GM12878 (cell line): ENCODE measurements around the gene PDLIM3. TPM values are rescaled to one million over a fixed set of nuclear protein-coding genes. Genes with fewer than 3 reads are reported as not detected.

Experiments used
- ATAC-seq: fragments of 200-7000 bp; cut with Tn5 transposase; 3 replicates; pipeline ENCODE4 v1.9.1; 2020; ENCODE audit warnings: mild to moderate bottlenecking, moderate library complexity
- BruUV-seq: library from RNA; stranded (reverse); fragments of 400-500 nt; replicated peaks from 2 replicates; lab custom pipeline; 2021; lab: Mats Ljungman, UMichigan
- CTCF ChIA-PET: fragments of 300-600 bp; sonication (Branson Sonifier 250); formaldehyde crosslinking; extraction: SDS; loops from one replicate; lab custom pipeline; 2021; ENCODE audit warnings: inconsistent platforms; lab: Yijun Ruan, JAX
- POLR2A ChIA-PET: fragments of 350-600 bp; formaldehyde crosslinking; extraction: SDS; loops from one replicate; lab custom pipeline; 2021; ENCODE audit warnings: inconsistent platforms; lab: Charles Lee
- RAD21 ChIA-PET: fragments of 300-600 bp; sonication (Branson Sonifier 250); formaldehyde crosslinking; loops from one replicate; lab custom pipeline; 2023; ENCODE audit warnings: antibody characterized with exemption; ENCODE audit not compliant: unreplicated experiment; lab: Charles Lee
- SMC1A ChIA-PET: fragments of 300-600 bp; sonication (Branson Sonifier 250); formaldehyde crosslinking; loops from one replicate; lab custom pipeline; 2023; ENCODE audit not compliant: unreplicated experiment, uncharacterized antibody; lab: Charles Lee
- DNase-seq: peaks from one replicate; pipeline ENCODE4 v3.0.0-alpha.2; 2011; ENCODE audit warnings: low read depth, low spot score
- FAIRE-seq: peaks from 3 replicates; lab custom pipeline; 2011; peaks lifted over from hg19 to GRCh38; lab: Jason Lieb, UNC
- H2AFZ ChIP-seq: 2 replicates; pipeline ENCODE4 v1.6.0; 2011; ENCODE audit warnings: low read depth, low read length, control low read depth; ENCODE audit not compliant: control insufficient read depth
- H3K27ac ChIP-seq: 2 replicates; pipeline ENCODE4 v1.5.1; 2011; ENCODE audit warnings: control low read depth; ENCODE audit not compliant: control insufficient read depth, insufficient read depth
- H3K27me3 ChIP-seq, 2 experiments: replicated peaks in 1 of 2; 2 replicates each; pipeline versions ENCODE4 v1.6.0 to v1.6.1; 2011; ENCODE audit warnings: low read length in 1 of 2; ENCODE audit not compliant: control insufficient read depth in 2 of 2, insufficient read depth in 2 of 2
- H3K36me3 ChIP-seq, 2 experiments: 2 replicates each; pipeline ENCODE4 v1.5.1; 2011; ENCODE audit warnings: low read length in 1 of 2; ENCODE audit not compliant: control insufficient read depth in 2 of 2, insufficient read depth in 2 of 2
- H3K4me1 ChIP-seq: 2 replicates; pipeline ENCODE4 v1.6.1; 2011; ENCODE audit warnings: mild to moderate bottlenecking, low read length, moderate library complexity, mixed read lengths; ENCODE audit not compliant: control insufficient read depth, insufficient read depth
- H3K4me2 ChIP-seq: 2 replicates; pipeline ENCODE4 v1.6.0; 2011; ENCODE audit warnings: control low read depth; ENCODE audit not compliant: control insufficient read depth, insufficient read depth
- H3K4me3 ChIP-seq: fragments of 200-600 bp; sonication (generic); 2 replicates; pipeline ENCODE4 v1.5.1; 2016
- H3K79me2 ChIP-seq: 2 replicates; pipeline ENCODE4 v1.6.0; 2011; ENCODE audit warnings: low read length; ENCODE audit not compliant: control insufficient read depth, insufficient read depth
- H3K9ac ChIP-seq: 2 replicates; pipeline ENCODE4 v1.8.0; 2011; ENCODE audit warnings: low read length, control low read depth, mixed read lengths; ENCODE audit not compliant: control insufficient read depth, insufficient read depth
- H3K9me3 ChIP-seq: replicated peaks from 3 replicates; pipeline ENCODE4 v1.5.1; 2011; ENCODE audit warnings: mild to moderate bottlenecking, low read length; ENCODE audit not compliant: control insufficient read depth, insufficient read depth
- H4K20me1 ChIP-seq: 2 replicates; pipeline ENCODE4 v1.6.0; 2011; ENCODE audit not compliant: control insufficient read depth, insufficient read depth
- CHD1 ChIP-seq: IDR thresholded peaks from 2 replicates; pipeline ENCODE4 v1.6.1; 2012; ENCODE audit warnings: low read depth, low read length, improper control_type of control experiment
- EED ChIP-seq: sonication (generic); IDR thresholded peaks from 2 replicates; pipeline ENCODE4 v1.6.1; 2016; ENCODE audit warnings: antibody characterized with exemption, low read depth
- ESRRA ChIP-seq: IDR thresholded peaks from 2 replicates; pipeline ENCODE4 v1.6.1; 2012; ENCODE audit warnings: mild to moderate bottlenecking, low read length, improper control_type of control experiment
- FOXM1 ChIP-seq: IDR thresholded peaks from 2 replicates; pipeline ENCODE4 v1.6.1; 2012; ENCODE audit warnings: low read depth, mild to moderate bottlenecking, inconsistent platforms, low read length, moderate library complexity
- HCFC1 ChIP-seq: fragments of 150-350 bp; IDR thresholded peaks from 2 replicates; pipeline ENCODE4 v1.6.1; 2014; ENCODE audit warnings: low read length
- MTA2 ChIP-seq: fragments of 450-650 bp; IDR thresholded peaks from 2 replicates; pipeline ENCODE4 v1.6.1; 2016; ENCODE audit warnings: low read depth, mild to moderate bottlenecking, moderate library complexity
- NFIC ChIP-seq: IDR thresholded peaks from 2 replicates; pipeline ENCODE4 v1.6.1; 2012; ENCODE audit warnings: low read depth, mild to moderate bottlenecking, inconsistent platforms, low read length, moderate library complexity
- POLR2AphosphoS5 ChIP-seq: IDR thresholded peaks from 2 replicates; pipeline ENCODE4 v1.6.1; 2011; ENCODE audit warnings: mild to moderate bottlenecking, low read length, inconsistent platforms
- SMAD5 ChIP-seq: IDR thresholded peaks from 2 replicates; pipeline ENCODE4 v1.6.1; 2016; ENCODE audit warnings: antibody characterized with exemption, low read depth
- SMC3 ChIP-seq: IDR thresholded peaks from 2 replicates; pipeline ENCODE4 v1.6.1; 2011; ENCODE audit warnings: low read length, improper control_type of control experiment, borderline replicate concordance
- YY1 ChIP-seq: IDR thresholded peaks from 2 replicates; pipeline ENCODE4 v1.6.1; 2011; ENCODE audit warnings: low read depth, mild to moderate bottlenecking, low read length
- ZNF384 ChIP-seq: IDR thresholded peaks from 2 replicates; pipeline ENCODE4 v1.6.1; 2012; ENCODE audit warnings: low read depth, mild to moderate bottlenecking, low read length, improper control_type of control experiment, borderline replicate concordance
- ZZZ3 ChIP-seq: IDR thresholded peaks from 2 replicates; pipeline ENCODE4 v1.6.1; 2011; ENCODE audit warnings: low read depth; ENCODE audit not compliant: control insufficient read depth, insufficient read length
- whole genome bisulfite sequencing: methylation state at CpG from one replicate; pipeline ENCODE4 v1.1.6; 2016; ENCODE audit warnings: low lambda C conversion rate; ENCODE audit not compliant: insufficient replicate concordance, insufficient coverage; ENCODE audit errors: missing lambda C conversion rate; 5-methylcytosine and 5-hydroxymethylcytosine counted together
- in situ Hi-C: fragments of 300-500 bp; cut with MboI; formaldehyde crosslinking; loops from 9 replicates; pipeline ENCODE4 v1.14.3; 2018; ENCODE audit warnings: mixed read lengths
- intact Hi-C: fragments of 100-400 bp; cut with micrococcal nuclease; formaldehyde crosslinking; loops from one replicate; pipeline ENCODE4 v1.14.2; 2022; ENCODE audit not compliant: unreplicated experiment
- polyA plus RNA-seq, 11 experiments: library from polyadenylated mRNA; depleted of rRNA in 4 of 11; unstranded in 6 of 11; stranded (reverse) in 5 of 11; fragments of >200 nt; fragmentation: Nextera tagmentation in 4 of 11; fragmentation: Illumina TruSeq in 1 of 11; extraction: Ambion mirVana in 4 of 11; extraction: Trizol in 1 of 11; gene quantifications; 1 replicate in 1 of 11; 2 replicates in 10 of 11; pipeline versions ENCODE4 v1.2.1 to v1.2.3, GENCODE V29; 2011 to 2016; ENCODE audit warnings: inconsistent platforms in 2 of 11, missing spikeins in 2 of 11, low read depth in 1 of 11
- total RNA-seq, 4 experiments: library from RNA; depleted of rRNA in 3 of 4; stranded (reverse); fragments of >200 nt in 3 of 4; fragmentation: Illumina TruSeq in 1 of 4; extraction: Trizol in 1 of 4; gene quantifications; 2 replicates each; pipeline versions ENCODE4 v1.2.1 to v1.2.3, GENCODE V29; 2013 to 2021
- TF ChIP-seq, protein P1 (sequence below): IDR thresholded peaks from 2 replicates; pipeline ENCODE4 v1.6.1; 2011; ENCODE audit warnings: borderline replicate concordance, low read depth, mild to moderate bottlenecking, moderate library complexity, low read length; ENCODE audit not compliant: insufficient read depth, poor library complexity, severe bottlenecking
- TF ChIP-seq, protein P2 (sequence below): fragments of 450-650 bp; formaldehyde crosslinking; IDR thresholded peaks from 2 replicates; pipeline ENCODE4 v1.4.0; 2020; ENCODE audit warnings: mild to moderate bottlenecking, moderate library complexity
- TF ChIP-seq, protein P3 (sequence below): fragments of 450-650 bp; formaldehyde crosslinking; IDR thresholded peaks from 2 replicates; pipeline ENCODE4 v1.4.0; 2022; ENCODE audit warnings: mild to moderate bottlenecking, moderate library complexity

PDLIM3 gene
- total and polyA plus RNA-seq, 10 of the 15 experiments (the other 5 are each of a cell fraction or from before 2014, with no cell fraction given), result 0.04 to 0.43 (median 0.08) TPM; not detected in 7

DNA sequence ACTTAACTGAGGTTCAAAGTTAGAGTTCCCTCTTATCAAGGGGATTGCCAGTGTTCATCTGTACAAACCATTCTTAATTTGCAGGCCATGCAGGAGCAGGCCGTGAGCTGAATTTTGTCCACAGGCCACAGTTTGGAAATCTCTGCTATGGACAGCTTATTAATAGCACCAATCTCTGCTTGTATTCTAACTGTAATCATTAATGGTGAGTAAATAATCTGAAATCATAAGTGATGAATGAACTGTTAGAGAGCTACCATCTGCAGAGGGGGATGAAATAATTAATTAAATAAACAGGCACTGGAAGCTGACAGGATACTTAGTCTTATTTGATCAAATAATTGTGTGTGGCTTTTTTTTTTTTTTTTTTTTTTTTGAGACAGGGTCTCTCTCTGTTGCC is 48.5 kb upstream of the PDLIM3 start:
- H2AFZ ChIP-seq, result no peak overlapping the region
- TF ChIP-seq CHD1, result no peak
- TF ChIP-seq, protein P1, sequence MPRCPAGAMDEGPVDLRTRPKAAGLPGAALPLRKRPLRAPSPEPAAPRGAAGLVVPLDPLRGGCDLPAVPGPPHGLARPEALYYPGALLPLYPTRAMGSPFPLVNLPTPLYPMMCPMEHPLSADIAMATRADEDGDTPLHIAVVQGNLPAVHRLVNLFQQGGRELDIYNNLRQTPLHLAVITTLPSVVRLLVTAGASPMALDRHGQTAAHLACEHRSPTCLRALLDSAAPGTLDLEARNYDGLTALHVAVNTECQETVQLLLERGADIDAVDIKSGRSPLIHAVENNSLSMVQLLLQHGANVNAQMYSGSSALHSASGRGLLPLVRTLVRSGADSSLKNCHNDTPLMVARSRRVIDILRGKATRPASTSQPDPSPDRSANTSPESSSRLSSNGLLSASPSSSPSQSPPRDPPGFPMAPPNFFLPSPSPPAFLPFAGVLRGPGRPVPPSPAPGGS, result no peak
- TF ChIP-seq ESRRA, result no peak
- TF ChIP-seq NFIC, result no peak
- no peak for TF ChIP-seq ZZZ3
- no peak for TF ChIP-seq EED
- TF ChIP-seq SMAD5, result no peak
- TF ChIP-seq, protein P2, sequence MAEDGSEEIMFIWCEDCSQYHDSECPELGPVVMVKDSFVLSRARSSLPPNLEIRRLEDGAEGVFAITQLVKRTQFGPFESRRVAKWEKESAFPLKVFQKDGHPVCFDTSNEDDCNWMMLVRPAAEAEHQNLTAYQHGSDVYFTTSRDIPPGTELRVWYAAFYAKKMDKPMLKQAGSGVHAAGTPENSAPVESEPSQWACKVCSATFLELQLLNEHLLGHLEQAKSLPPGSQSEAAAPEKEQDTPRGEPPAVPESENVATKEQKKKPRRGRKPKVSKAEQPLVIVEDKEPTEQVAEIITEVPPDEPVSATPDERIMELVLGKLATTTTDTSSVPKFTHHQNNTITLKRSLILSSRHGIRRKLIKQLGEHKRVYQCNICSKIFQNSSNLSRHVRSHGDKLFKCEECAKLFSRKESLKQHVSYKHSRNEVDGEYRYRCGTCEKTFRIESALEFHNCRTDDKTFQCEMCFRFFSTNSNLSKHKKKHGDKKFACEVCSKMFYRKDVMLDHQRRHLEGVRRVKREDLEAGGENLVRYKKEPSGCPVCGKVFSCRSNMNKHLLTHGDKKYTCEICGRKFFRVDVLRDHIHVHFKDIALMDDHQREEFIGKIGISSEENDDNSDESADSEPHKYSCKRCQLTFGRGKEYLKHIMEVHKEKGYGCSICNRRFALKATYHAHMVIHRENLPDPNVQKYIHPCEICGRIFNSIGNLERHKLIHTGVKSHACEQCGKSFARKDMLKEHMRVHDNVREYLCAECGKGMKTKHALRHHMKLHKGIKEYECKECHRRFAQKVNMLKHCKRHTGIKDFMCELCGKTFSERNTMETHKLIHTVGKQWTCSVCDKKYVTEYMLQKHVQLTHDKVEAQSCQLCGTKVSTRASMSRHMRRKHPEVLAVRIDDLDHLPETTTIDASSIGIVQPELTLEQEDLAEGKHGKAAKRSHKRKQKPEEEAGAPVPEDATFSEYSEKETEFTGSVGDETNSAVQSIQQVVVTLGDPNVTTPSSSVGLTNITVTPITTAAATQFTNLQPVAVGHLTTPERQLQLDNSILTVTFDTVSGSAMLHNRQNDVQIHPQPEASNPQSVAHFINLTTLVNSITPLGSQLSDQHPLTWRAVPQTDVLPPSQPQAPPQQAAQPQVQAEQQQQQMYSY (CRISPR knock-in tag), result no peak
- TF ChIP-seq, protein P3, sequence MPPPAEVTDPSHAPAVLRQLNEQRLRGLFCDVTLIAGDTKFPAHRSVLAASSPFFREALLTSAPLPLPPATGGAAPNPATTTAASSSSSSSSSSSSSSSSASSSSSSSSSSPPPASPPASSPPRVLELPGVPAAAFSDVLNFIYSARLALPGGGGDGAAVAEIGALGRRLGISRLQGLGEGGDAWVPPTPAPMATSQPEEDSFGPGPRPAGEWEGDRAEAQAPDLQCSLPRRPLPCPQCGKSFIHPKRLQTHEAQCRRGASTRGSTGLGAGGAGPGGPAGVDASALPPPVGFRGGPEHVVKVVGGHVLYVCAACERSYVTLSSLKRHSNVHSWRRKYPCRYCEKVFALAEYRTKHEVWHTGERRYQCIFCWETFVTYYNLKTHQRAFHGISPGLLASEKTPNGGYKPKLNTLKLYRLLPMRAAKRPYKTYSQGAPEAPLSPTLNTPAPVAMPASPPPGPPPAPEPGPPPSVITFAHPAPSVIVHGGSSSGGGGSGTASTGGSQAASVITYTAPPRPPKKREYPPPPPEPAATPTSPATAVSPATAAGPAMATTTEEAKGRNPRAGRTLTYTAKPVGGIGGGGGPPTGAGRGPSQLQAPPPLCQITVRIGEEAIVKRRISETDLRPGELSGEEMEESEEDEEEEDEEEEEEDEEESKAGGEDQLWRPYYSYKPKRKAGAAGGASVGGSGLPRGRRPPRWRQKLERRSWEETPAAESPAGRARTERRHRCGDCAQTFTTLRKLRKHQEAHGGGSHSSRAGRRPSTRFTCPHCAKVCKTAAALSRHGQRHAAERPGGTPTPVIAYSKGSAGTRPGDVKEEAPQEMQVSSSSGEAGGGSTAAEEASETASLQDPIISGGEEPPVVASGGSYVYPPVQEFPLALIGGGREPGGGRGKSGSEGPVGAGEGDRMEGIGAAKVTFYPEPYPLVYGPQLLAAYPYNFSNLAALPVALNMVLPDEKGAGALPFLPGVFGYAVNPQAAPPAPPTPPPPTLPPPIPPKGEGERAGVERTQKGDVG, result no peak
- TF ChIP-seq SMC3, result no peak
- TF ChIP-seq HCFC1, result no peak
- no peak for TF ChIP-seq FOXM1
- no peak for TF ChIP-seq MTA2
- TF ChIP-seq POLR2AphosphoS5, result no peak
- no peak for TF ChIP-seq ZNF384
- TF ChIP-seq YY1, result no peak
- TF ChIP-seq, all 136 proteins: peak for 0
- no TSS peak for BruUV-seq
- no peak for DNase-seq
- RAD21 ChIA-PET, result no interaction called here
- SMC1A ChIA-PET, result interaction anchor here (0.6 to 1.2 kb wide), 2 partner anchors 13 to 1405 kb away, joined by 3 to 4 read pairs; no protein-coding TSS in a partner anchor
- Histone ChIP-seq H3K36me3 (no peaks in the 10 kb centered on the region), H3K4me3 (no peak overlapping the region), H4K20me1 (no peaks in the 10 kb centered on the region), H3K9ac (no peak overlapping the region), H3K4me2 (no peak overlapping the region), H3K27ac (no peak overlapping the region), H3K4me1 (peaks cover 9% of the 10 kb centered on the region), H3K79me2 (no peaks in the 10 kb centered on the region), H3K27me3 (no peaks in the 10 kb centered on the region; a peak in 1 of 4 replicates), H3K9me3 (no peaks in the 10 kb centered on the region)
- WGBS, result 95% methylated on average over 1 of the region's 1 CpG
- POLR2A ChIA-PET, result interaction anchor here (0.7 kb wide), 1 partner anchor 429 kb away, joined by 3 read pairs; no protein-coding TSS in a partner anchor
- intact Hi-C loops (no loop called here), in situ Hi-C loops (no loop called here)
- ATAC-seq, result no peak
- FAIRE-seq, result no peak
- CTCF ChIA-PET, result interaction anchor here (2.4 kb wide), 1 partner anchor 14 kb away, joined by 17 read pairs; no protein-coding TSS in a partner anchor
